ENCODE results near the gene RPL38. TPM values are rescaled to one million over a fixed set of nuclear protein-coding genes. Genes with fewer than 3 reads are reported as not detected.

The RPL38 gene
- polyA plus RNA-seq, 1 experiment: 1,841 TPM

GRCh38 chr17:74164446-74165045, 38.9 kb upstream of the RPL38 start:
- TF ChIP-seq CTCF (IDR thresholded peaks at IDR 0.05; ENCODE audit: insufficient read depth, low read depth, low read length): no peak
- POLR2A ChIA-PET: no interaction called here
- CTCF ChIA-PET: no interaction called here

GRCh38 chr17:74165797-74166365, 37.6 kb upstream of the RPL38 start:
- Histone ChIP-seq H3K27me3 (ENCODE audit: control insufficient read depth, insufficient read depth, low read length) (no peaks in the 10 kb centered on the region), H3K36me3 (ENCODE audit: control insufficient read depth, insufficient read depth, low read length) (no peaks in the 10 kb centered on the region), H3K4me3 (ENCODE audit: low read depth, low read length) (no peak overlapping the region)
- TF ChIP-seq CTCF (IDR thresholded peaks at IDR 0.05; ENCODE audit: insufficient read depth, low read depth, low read length): no peak
- DNase-seq (ENCODE audit: low read depth): no peak
- POLR2A ChIA-PET: no interaction called here
- CTCF ChIA-PET: no interaction called here

More at GRCh38 chr17:74164446-74165045, 38.9 kb upstream of the RPL38 start:
- Histone ChIP-seq H3K36me3 (ENCODE audit: control insufficient read depth, insufficient read depth, low read length) (no peaks in the 10 kb centered on the region), H3K27me3 (ENCODE audit: control insufficient read depth, insufficient read depth, low read length) (no peaks in the 10 kb centered on the region), H3K4me3 (ENCODE audit: low read depth, low read length) (no peak overlapping the region)
- DNase-seq (ENCODE audit: low read depth): no peak

- no peaks in the 10 kb centered on the region for H3K36me3 ChIP-seq (ENCODE audit: control insufficient read depth, insufficient read depth, low read length)
- H3K4me3 ChIP-seq (ENCODE audit: low read depth, low read length): no peak overlapping the region
- no peak for TF ChIP-seq CTCF (IDR thresholded peaks at IDR 0.05; ENCODE audit: insufficient read depth, low read depth, low read length)
- POLR2A ChIA-PET: no interaction called here
- no peak for DNase-seq (ENCODE audit: low read depth)
- H3K27me3 ChIP-seq (ENCODE audit: control insufficient read depth, insufficient read depth, low read length): no peaks in the 10 kb centered on the region
- CTCF ChIA-PET: no interaction called here
Observed at GRCh38 chr17:74170924-74171323, 32.6 kb upstream of the RPL38 start.

DNA sequence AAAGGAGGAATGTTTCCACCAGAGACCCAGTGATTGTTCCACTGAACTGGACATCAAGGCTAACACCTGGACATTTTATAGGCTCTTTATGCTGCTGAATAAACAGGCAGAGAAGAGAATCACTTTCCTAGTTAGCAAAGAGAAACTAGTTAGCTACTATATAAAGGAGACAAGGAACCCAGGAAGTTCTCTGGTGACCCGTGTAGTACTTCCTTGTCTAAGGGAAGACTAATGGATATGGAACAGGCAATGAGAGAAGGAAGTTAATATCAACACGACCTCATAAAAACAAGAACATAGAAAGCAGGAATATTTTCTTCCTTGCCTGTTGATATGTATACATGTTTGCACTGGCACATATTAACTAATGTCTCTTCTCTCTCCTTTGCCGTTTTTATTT, 30.8 kb upstream of the RPL38 start:
- H3K27me3 ChIP-seq (ENCODE audit: control insufficient read depth, insufficient read depth, low read length): no peaks in the 10 kb centered on the region
- DNase-seq (ENCODE audit: low read depth): no peak
- POLR2A ChIA-PET: no interaction called here
- H3K4me3 ChIP-seq (ENCODE audit: low read depth, low read length): no peak overlapping the region
- TF ChIP-seq CTCF (IDR thresholded peaks at IDR 0.05; ENCODE audit: insufficient read depth, low read depth, low read length): no peak
- no peaks in the 10 kb centered on the region for H3K36me3 ChIP-seq (ENCODE audit: control insufficient read depth, insufficient read depth, low read length)
- CTCF ChIA-PET: no interaction called here

GRCh38 chr17:74176546-74177001, 26.9 kb upstream of the RPL38 start:
- Histone ChIP-seq H3K36me3 (ENCODE audit: control insufficient read depth, insufficient read depth, low read length) (no peaks in the 10 kb centered on the region), H3K27me3 (ENCODE audit: control insufficient read depth, insufficient read depth, low read length) (no peaks in the 10 kb centered on the region; the same call in 1 of the 2 replicates), H3K4me3 (ENCODE audit: low read depth, low read length) (no peak overlapping the region)
- peak; percentile 89 for TF ChIP-seq CTCF (IDR thresholded peaks at IDR 0.05; ENCODE audit: insufficient read depth, low read depth, low read length)
- ChIA-PET POLR2A (no interaction called here), CTCF (interaction anchor here (0.6 to 3.1 kb wide), 9 partner anchors 10 to 927 kb away, joined by 3 to 27 read pairs (median 4); no protein-coding TSS in a partner anchor)
- no peak for DNase-seq (ENCODE audit: low read depth)

Data from BJ (cell line).